B cell (primary cell): ENCODE measurements around the gene ADAMTS19. TPM values are rescaled to one million over a fixed set of nuclear protein-coding genes. Genes with fewer than 3 reads are reported as not detected.

ENCODE experiments used
- ATAC-seq: fragments of 200-7000 bp; cut with Tn5 transposase; one replicate; pipeline ENCODE4 v1.10.0; 2021; ENCODE audit warnings: low read depth, mild to moderate bottlenecking, moderate number of reproducible peaks, moderate library complexity
- CTCF ChIA-PET: fragments of 350-600 bp; sonication (Branson Sonifier 250); formaldehyde crosslinking; loops from one replicate; lab custom pipeline; 2021; ENCODE audit warnings: antibody characterized with exemption, inconsistent platforms; lab: Charles Lee
- POLR2A ChIA-PET: fragments of 350-600 bp; sonication (Branson Sonifier 250); formaldehyde crosslinking; loops from one replicate; lab custom pipeline; 2021; ENCODE audit warnings: antibody characterized with exemption; lab: Charles Lee
- DNase-seq: peaks from one replicate; pipeline ENCODE4 v3.0.0; 2013
- H2AFZ ChIP-seq: 2 replicates; pipeline ENCODE4 v1.6.1; 2012; ENCODE audit warnings: mild to moderate bottlenecking, low read depth, low read length; ENCODE audit not compliant: insufficient read depth, poor library complexity, severe bottlenecking
- H3K27ac ChIP-seq, 2 donors: 1 replicate in 1 of 2; 2 replicates in 1 of 2; pipeline ENCODE4 v1.5.1; 2012 to 2013; ENCODE audit warnings: low read length in 2 of 2, mild to moderate bottlenecking in 2 of 2, moderate library complexity in 1 of 2
- H3K27me3 ChIP-seq, 4 experiments: fragments of 200-600 bp in 1 of 4; sonication (generic) in 1 of 4; replicated peaks in 1 of 4; 1 replicate in 2 of 4; 2 replicates in 2 of 4; pipeline versions ENCODE4 v1.6.1 to v1.7.0; 2013 to 2016; ENCODE audit warnings: low read length in 3 of 4, mild to moderate bottlenecking in 2 of 4, mixed read lengths in 1 of 4, moderate library complexity in 1 of 4; ENCODE audit not compliant: insufficient read depth in 4 of 4, control insufficient read depth in 3 of 4; ENCODE audit errors: control extremely low read depth in 1 of 4
- H3K36me3 ChIP-seq, 2 experiments: replicated peaks in 1 of 2; 1 replicate in 1 of 2; 2 replicates in 1 of 2; pipeline versions ENCODE4 v1.6.1 to v1.7.1; 2013; ENCODE audit warnings: low read length in 1 of 2; ENCODE audit not compliant: insufficient read depth in 2 of 2, control insufficient read depth in 1 of 2; ENCODE audit errors: control extremely low read depth in 1 of 2, extremely low read depth in 1 of 2
- H3K4me1 ChIP-seq, 2 donors: fragments of 200-600 bp in 1 of 2; sonication (generic) in 1 of 2; 1 replicate in 1 of 2; 2 replicates in 1 of 2; pipeline versions ENCODE4 v1.5.1 to v1.6.1; 2013 to 2017; ENCODE audit warnings: low read length in 2 of 2; ENCODE audit not compliant: control insufficient read depth in 2 of 2, insufficient read depth in 2 of 2
- H3K4me2 ChIP-seq: replicated peaks from 2 replicates; pipeline ENCODE3; 2012; ENCODE audit warnings: mild to moderate bottlenecking, low read depth, low read length; ENCODE audit not compliant: poor library complexity, severe bottlenecking
- H3K4me3 ChIP-seq, 5 experiments: fragments of 200-600 bp in 1 of 5; sonication (generic) in 1 of 5; 1 replicate in 3 of 5; 2 replicates in 2 of 5; pipeline versions ENCODE4 v1.5.1 to v1.7.0; 2011 to 2016; ENCODE audit warnings: low read length in 4 of 5, mild to moderate bottlenecking in 4 of 5, low read depth in 2 of 5, control low read depth in 1 of 5, moderate library complexity in 1 of 5; ENCODE audit not compliant: insufficient read depth in 1 of 5; ENCODE audit errors: control extremely low read depth in 1 of 5, extremely low read depth in 1 of 5
- H3K79me2 ChIP-seq: fragments of 200-600 bp; sonication (generic); one replicate; pipeline ENCODE4 v1.6.0; 2016; ENCODE audit warnings: low read length; ENCODE audit not compliant: control insufficient read depth, insufficient read depth
- H3K9ac ChIP-seq: fragments of 200-600 bp; sonication (generic); 2 replicates; pipeline ENCODE4 v1.6.1; 2017; ENCODE audit warnings: mild to moderate bottlenecking, low read length, moderate library complexity
- H3K9me3 ChIP-seq, 3 donors: one replicate each; pipeline versions ENCODE4 v1.6.1 to v1.7.1; 2013; ENCODE audit warnings: low read length in 2 of 3; ENCODE audit not compliant: control insufficient read depth in 2 of 3, insufficient read depth in 1 of 3; ENCODE audit errors: control extremely low read depth in 1 of 3
- H4K20me1 ChIP-seq: 2 replicates; pipeline ENCODE4 v1.6.0; 2012; ENCODE audit warnings: mild to moderate bottlenecking, low read length; ENCODE audit not compliant: insufficient read depth, control insufficient read depth, poor library complexity, severe bottlenecking
- H3K27ac Mint-ChIP-seq: one replicate; pipeline ENCODE4 v1.8.0; 2021; ENCODE audit warnings: mixed read lengths
- H3K27me3 Mint-ChIP-seq: one replicate; pipeline ENCODE4 v1.8.0; 2021; ENCODE audit warnings: mixed read lengths
- H3K4me1 Mint-ChIP-seq: one replicate; pipeline ENCODE4 v1.8.0; 2021; ENCODE audit warnings: mixed read lengths
- H3K4me3 Mint-ChIP-seq: one replicate; pipeline ENCODE4 v1.8.0; 2021; ENCODE audit warnings: mixed read lengths
- H3K9me3 Mint-ChIP-seq: one replicate; pipeline ENCODE4 v1.8.0; 2022; ENCODE audit warnings: mixed read lengths; ENCODE audit not compliant: insufficient read depth
- CTCF ChIP-seq: fragments of 200-600 bp; IDR thresholded peaks from one replicate; pipeline ENCODE4 v1.8.0; 2022; ENCODE audit warnings: antibody characterized with exemption, mild to moderate bottlenecking
- EZH2 ChIP-seq: IDR thresholded peaks from 2 replicates; pipeline ENCODE4 v1.6.1; 2012; ENCODE audit warnings: borderline replicate concordance, low read depth, mild to moderate bottlenecking, moderate library complexity, low read length; ENCODE audit not compliant: insufficient read depth, poor library complexity, severe bottlenecking
- whole genome bisulfite sequencing: methylation state at CpG from one replicate; pipeline ENCODE4 v1.1.5; 2013; ENCODE audit warnings: missing lambda C conversion rate; ENCODE audit not compliant: insufficient coverage; 5-methylcytosine and 5-hydroxymethylcytosine counted together
- intact Hi-C: fragments of 100-400 bp; cut with micrococcal nuclease; formaldehyde crosslinking; loops from one replicate; pipeline ENCODE4 v1.10.0; 2022
- polyA plus RNA-seq: library from polyadenylated mRNA; depleted of rRNA; stranded (reverse); fragments of >200 nt; gene quantifications from 2 replicates; pipeline ENCODE4 v1.2.3, GENCODE V29; 2012
- total RNA-seq, 2 donors: library from RNA; stranded (reverse); fragments of 120-200 nt in 1 of 2; gene quantifications; 1 replicate in 1 of 2; 2 replicates in 1 of 2; pipeline versions ENCODE4 v1.2.3 to v1.2.4, GENCODE V29; 2013 to 2022

The ADAMTS19 gene
- total and polyA plus RNA-seq, 2 donors (not counting 1 experiment from before 2014, with no cell fraction given) = not detected

GRCh38 chr5:129601576-129601975, 141.5 kb downstream of the ADAMTS19 start:
- no peaks in the 10 kb centered on the region for H4K20me1 ChIP-seq
- H3K79me2 ChIP-seq = no peaks in the 10 kb centered on the region
- Mint-ChIP-seq H3K27ac (no peak overlapping the region), H3K4me1 (no peaks in the 10 kb centered on the region), H3K9me3 (no peaks in the 10 kb centered on the region), H3K4me3 (no peak overlapping the region), H3K27me3 (no peaks in the 10 kb centered on the region)
- 100% methylated on average over 2 of the region's 2 CpGs for WGBS
- H3K36me3 ChIP-seq = no peaks in the 10 kb centered on the region
- ATAC-seq (no peak), DNase-seq (no peak)
- TF ChIP-seq CTCF = no peak
- TF ChIP-seq EZH2 = no peak
- no peaks in the 10 kb centered on the region for H3K4me1 ChIP-seq
- no peaks in the 10 kb centered on the region for H3K27me3 ChIP-seq
- H3K9ac ChIP-seq = no peak overlapping the region
- ChIA-PET POLR2A (no interaction called here), CTCF (no interaction called here)
- H2AFZ ChIP-seq = no peak overlapping the region
- no peak overlapping the region for H3K27ac ChIP-seq
- intact Hi-C loops = no loop called here
- H3K4me2 ChIP-seq = no peak overlapping the region
- H3K9me3 ChIP-seq = no peaks in the 10 kb centered on the region
- no peak overlapping the region for H3K4me3 ChIP-seq

- Histone ChIP-seq H3K9ac (no peak overlapping the region), H3K79me2 (no peaks in the 10 kb centered on the region), H3K4me2 (no peak overlapping the region), H2AFZ (no peak overlapping the region), H3K4me1 (no peaks in the 10 kb centered on the region), H3K27me3 (no peaks in the 10 kb centered on the region), H3K4me3 (no peak overlapping the region), H3K36me3 (no peaks in the 10 kb centered on the region), H4K20me1 (no peaks in the 10 kb centered on the region), H3K27ac (no peak overlapping the region), H3K9me3 (no peaks in the 10 kb centered on the region)
- no peak for DNase-seq
- ChIA-PET CTCF (no interaction called here), POLR2A (no interaction called here)
- Mint-ChIP-seq H3K27ac (no peak overlapping the region), H3K4me3 (no peak overlapping the region), H3K4me1 (no peaks in the 10 kb centered on the region), H3K9me3 (no peaks in the 10 kb centered on the region), H3K27me3 (no peaks in the 10 kb centered on the region)
- ATAC-seq = no peak
- intact Hi-C loops = no loop called here
- WGBS = 100% methylated on average over 1 of the region's 1 CpG
- no peak for TF ChIP-seq CTCF
- no peak for TF ChIP-seq EZH2
These were observed 148.3 kb downstream of the ADAMTS19 start for GRCh38 chr5:129608350-129608749.
